ENCODE data around the gene NGF. TPM values are rescaled to one million over a fixed set of nuclear protein-coding genes. Genes with fewer than 3 reads are reported as not detected.
A peak's percentile ranks its signal among the peaks of the same experiment; 100 is the strongest.

The NGF gene
- total and polyA plus RNA-seq, 2 of the 4 experiments (the other 2 are of a cell fraction): 12.5 to 21.7 TPM

GRCh38 chr1:115246526-115246925 lies 91.5 kb downstream of the NGF start:
- Histone ChIP-seq H2AK5ac (ENCODE audit: low read depth, low read length) (no peak overlapping the region), H3K9ac (ENCODE audit: low read depth, low read length) (no peak overlapping the region), H4K20me1 (ENCODE audit: insufficient read depth, low read length) (no peaks in the 10 kb centered on the region), H4K5ac (ENCODE audit: low read depth, low read length) (no peak overlapping the region), H3K4ac (ENCODE audit: low read depth, low read length) (no peak overlapping the region), H3K27ac (ENCODE audit: insufficient read depth, low read length) (no peak overlapping the region), H3K4me1 (ENCODE audit: control insufficient read depth, insufficient read depth, low read length) (no peaks in the 10 kb centered on the region), H3K9me1 (ENCODE audit: insufficient read depth, low read length) (no peaks in the 10 kb centered on the region), H4K91ac (ENCODE audit: insufficient read depth, low read depth, low read length) (no peak overlapping the region), H3K23ac (ENCODE audit: low read depth, low read length) (no peak overlapping the region), H2AK9ac (replicated peaks; ENCODE audit: low read depth, low read length, poor library complexity) (no peak overlapping the region), H3K27me3 (ENCODE audit: control insufficient read depth, insufficient read depth, low read length) (no peaks in the 10 kb centered on the region), H2BK20ac (ENCODE audit: low read depth, low read length) (no peak overlapping the region), H3K4me2 (ENCODE audit: low read depth, low read length) (no peak overlapping the region), H3K18ac (ENCODE audit: low read depth, low read length) (no peak overlapping the region), H2BK5ac (ENCODE audit: low read depth, low read length, poor library complexity, severe bottlenecking) (no peak overlapping the region), H3K36me3 (ENCODE audit: control insufficient read depth, insufficient read depth, low read length) (no peaks in the 10 kb centered on the region), H2BK15ac (ENCODE audit: low read depth, low read length) (no peak overlapping the region), H3K56ac (ENCODE audit: extremely low read depth, insufficient read depth, low read length) (no peak overlapping the region), H3K4me3 (ENCODE audit: insufficient read depth, low read depth, low read length) (no peak overlapping the region), H3K79me1 (ENCODE audit: low read depth in 1 of 2, low read length in 2 of 2) (no peaks in the 10 kb centered on the region), H3K14ac (replicated peaks; ENCODE audit: low read depth, low read length) (no peak overlapping the region), H4K8ac (ENCODE audit: low read depth in 2 of 2, low read length in 2 of 2) (no peak overlapping the region), H2BK120ac (ENCODE audit: low read depth, low read length) (no peak overlapping the region), H3K9me3 (ENCODE audit: control insufficient read depth, insufficient read depth, low read length) (peaks cover 2% of the 10 kb centered on the region; the same call in 1 of the 2 replicates), H2AFZ (replicated peaks; ENCODE audit: low read length, poor library complexity) (no peak overlapping the region)
- ChIA-PET POLR2A (ENCODE audit: unreplicated experiment) (no interaction called here), CTCF (no interaction called here)
- DNase-seq (peak; percentile 40), ATAC-seq (ENCODE audit: low read depth) (no peak)
- BruUV-seq (replicated peaks): no TSS peak
- no peak for TF ChIP-seq FOS (IDR thresholded peaks at IDR 0.05; ENCODE audit: low read depth, low read length)
- TF ChIP-seq MXI1 (IDR thresholded peaks at IDR 0.05; ENCODE audit: borderline replicate concordance, low read depth, low read length): no peak
- TF ChIP-seq SMC3 (IDR thresholded peaks at IDR 0.05; ENCODE audit: low read depth, low read length): no peak
- no peak for TF ChIP-seq POLR2A (IDR thresholded peaks at IDR 0.05; ENCODE audit: low read depth, low read length)
- TF ChIP-seq CHD1 (IDR thresholded peaks at IDR 0.05; ENCODE audit: low read depth, low read length): no peak
- dilution Hi-C loops (cut with HindIII; ENCODE audit: low sequenced_read_pairs, unreplicated experiment) (no loop called here), in situ Hi-C loops (cut with MboI; ENCODE audit: low sequenced_read_pairs) (no loop called here), intact Hi-C loops (cut with micrococcal nuclease) (no loop called here)
- no CpG with 5 or more reads among the region's 1 CpG for WGBS, 2 experiments (ENCODE audit: extremely low coverage in 2 of 2, insufficient read length in 1 of 2)

Data from IMR-90 (cell line).